Coronary artery (tissue), 2 donors: ENCODE data around the gene TMEM39B.
A peak's percentile ranks its signal among the peaks of the same experiment; 100 is the strongest.

Experiments
- DNase-seq: peaks from one replicate; pipeline ENCODE4 v3.0.0-alpha.2; 2017; ENCODE audit warnings: low spot score
- H3K27ac ChIP-seq, 2 donors: fragments of 200-600 bp; sonication (generic); one replicate each; pipeline ENCODE4 v1.5.1; 2016 to 2019
- H3K4me3 ChIP-seq: fragments of 200-600 bp; sonication (generic); 2 replicates; pipeline ENCODE4 v1.5.1; 2016; ENCODE audit warnings: mild to moderate bottlenecking, moderate library complexity
- CTCF ChIP-seq: fragments of 200-600 bp; sonication (generic); IDR thresholded peaks from one replicate; pipeline ENCODE4 v1.5.1; 2019; ENCODE audit warnings: antibody characterized with exemption

The TMEM39B gene

GRCh38 chr1:32040711-32041110 is 32.0 kb upstream of the TMEM39B start:
- TF ChIP-seq CTCF = no peak
- Histone ChIP-seq H3K27ac (no peak overlapping the region), H3K4me3 (no peak overlapping the region)
- DNase-seq = no peak

GRCh38 chr1:32042330-32042729 is 30.4 kb upstream of the TMEM39B start:
- DNase-seq = no peak
- no peak for TF ChIP-seq CTCF
- Histone ChIP-seq H3K4me3 (no peak overlapping the region), H3K27ac (no peak overlapping the region)

- DNase-seq = no peak
- TF ChIP-seq CTCF = no peak
- Histone ChIP-seq H3K27ac (no peak overlapping the region), H3K4me3 (no peak overlapping the region)
Measured at GRCh38 chr1:32044234-32044633, 28.5 kb upstream of the TMEM39B start.

- H3K4me3 ChIP-seq = no peak overlapping the region
- peak overlapping the region in 1 of 2 donors; percentile 39 for H3K27ac ChIP-seq
- TF ChIP-seq CTCF = no peak
- DNase-seq = no peak
Measured at GRCh38 chr1:32045772-32046171, 27.0 kb upstream of the TMEM39B start.

- Histone ChIP-seq H3K27ac (no peak overlapping the region), H3K4me3 (no peak overlapping the region)
- TF ChIP-seq CTCF = no peak
- no peak for DNase-seq
Measured at GRCh38 chr1:32047701-32048100, 25.0 kb upstream of the TMEM39B start.

- H3K4me3 ChIP-seq = no peak overlapping the region
- no peak overlapping the region for H3K27ac ChIP-seq
- no peak for DNase-seq
- no peak for TF ChIP-seq CTCF
Measured at GRCh38 chr1:32048440-32048839, 24.3 kb upstream of the TMEM39B start.

- Histone ChIP-seq H3K4me3 (no peak overlapping the region), H3K27ac (no peak overlapping the region)
- TF ChIP-seq CTCF = no peak
- no peak for DNase-seq
Measured at GRCh38 chr1:32051706-32052105, 21.0 kb upstream of the TMEM39B start.
